B cell (primary cell): ENCODE measurements around the gene PCMTD2. TPM values are rescaled to one million over a fixed set of nuclear protein-coding genes. Genes with fewer than 3 reads are reported as not detected.

Experiments
- ATAC-seq: fragments of 200-7000 bp; cut with Tn5 transposase; one replicate; pipeline ENCODE4 v1.10.0; 2021; ENCODE audit warnings: low read depth, mild to moderate bottlenecking, moderate number of reproducible peaks, moderate library complexity
- CTCF ChIA-PET: fragments of 350-600 bp; sonication (Branson Sonifier 250); formaldehyde crosslinking; loops from one replicate; lab custom pipeline; 2021; ENCODE audit warnings: antibody characterized with exemption, inconsistent platforms; lab: Charles Lee
- POLR2A ChIA-PET: fragments of 350-600 bp; sonication (Branson Sonifier 250); formaldehyde crosslinking; loops from one replicate; lab custom pipeline; 2021; ENCODE audit warnings: antibody characterized with exemption; lab: Charles Lee
- DNase-seq: peaks from one replicate; pipeline ENCODE4 v3.0.0; 2013
- H2AFZ ChIP-seq: 2 replicates; pipeline ENCODE4 v1.6.1; 2012; ENCODE audit warnings: mild to moderate bottlenecking, low read depth, low read length; ENCODE audit not compliant: insufficient read depth, poor library complexity, severe bottlenecking
- H3K27ac ChIP-seq, 2 donors: 1 replicate in 1 of 2; 2 replicates in 1 of 2; pipeline ENCODE4 v1.5.1; 2012 to 2013; ENCODE audit warnings: low read length in 2 of 2, mild to moderate bottlenecking in 2 of 2, moderate library complexity in 1 of 2
- H3K27me3 ChIP-seq, 4 experiments: fragments of 200-600 bp in 1 of 4; sonication (generic) in 1 of 4; replicated peaks in 1 of 4; 1 replicate in 2 of 4; 2 replicates in 2 of 4; pipeline versions ENCODE4 v1.6.1 to v1.7.0; 2013 to 2016; ENCODE audit warnings: low read length in 3 of 4, mild to moderate bottlenecking in 2 of 4, mixed read lengths in 1 of 4, moderate library complexity in 1 of 4; ENCODE audit not compliant: insufficient read depth in 4 of 4, control insufficient read depth in 3 of 4; ENCODE audit errors: control extremely low read depth in 1 of 4
- H3K36me3 ChIP-seq, 2 experiments: replicated peaks in 1 of 2; 1 replicate in 1 of 2; 2 replicates in 1 of 2; pipeline versions ENCODE4 v1.6.1 to v1.7.1; 2013; ENCODE audit warnings: low read length in 1 of 2; ENCODE audit not compliant: insufficient read depth in 2 of 2, control insufficient read depth in 1 of 2; ENCODE audit errors: control extremely low read depth in 1 of 2, extremely low read depth in 1 of 2
- H3K4me1 ChIP-seq, 2 donors: fragments of 200-600 bp in 1 of 2; sonication (generic) in 1 of 2; 1 replicate in 1 of 2; 2 replicates in 1 of 2; pipeline versions ENCODE4 v1.5.1 to v1.6.1; 2013 to 2017; ENCODE audit warnings: low read length in 2 of 2; ENCODE audit not compliant: control insufficient read depth in 2 of 2, insufficient read depth in 2 of 2
- H3K4me2 ChIP-seq: replicated peaks from 2 replicates; pipeline ENCODE3; 2012; ENCODE audit warnings: mild to moderate bottlenecking, low read depth, low read length; ENCODE audit not compliant: poor library complexity, severe bottlenecking
- H3K4me3 ChIP-seq, 5 experiments: fragments of 200-600 bp in 1 of 5; sonication (generic) in 1 of 5; 1 replicate in 3 of 5; 2 replicates in 2 of 5; pipeline versions ENCODE4 v1.5.1 to v1.7.0; 2011 to 2016; ENCODE audit warnings: low read length in 4 of 5, mild to moderate bottlenecking in 4 of 5, low read depth in 2 of 5, control low read depth in 1 of 5, moderate library complexity in 1 of 5; ENCODE audit not compliant: insufficient read depth in 1 of 5; ENCODE audit errors: control extremely low read depth in 1 of 5, extremely low read depth in 1 of 5
- H3K79me2 ChIP-seq: fragments of 200-600 bp; sonication (generic); one replicate; pipeline ENCODE4 v1.6.0; 2016; ENCODE audit warnings: low read length; ENCODE audit not compliant: control insufficient read depth, insufficient read depth
- H3K9ac ChIP-seq: fragments of 200-600 bp; sonication (generic); 2 replicates; pipeline ENCODE4 v1.6.1; 2017; ENCODE audit warnings: mild to moderate bottlenecking, low read length, moderate library complexity
- H3K9me3 ChIP-seq, 3 donors: one replicate each; pipeline versions ENCODE4 v1.6.1 to v1.7.1; 2013; ENCODE audit warnings: low read length in 2 of 3; ENCODE audit not compliant: control insufficient read depth in 2 of 3, insufficient read depth in 1 of 3; ENCODE audit errors: control extremely low read depth in 1 of 3
- H4K20me1 ChIP-seq: 2 replicates; pipeline ENCODE4 v1.6.0; 2012; ENCODE audit warnings: mild to moderate bottlenecking, low read length; ENCODE audit not compliant: insufficient read depth, control insufficient read depth, poor library complexity, severe bottlenecking
- H3K27ac Mint-ChIP-seq: one replicate; pipeline ENCODE4 v1.8.0; 2021; ENCODE audit warnings: mixed read lengths
- H3K27me3 Mint-ChIP-seq: one replicate; pipeline ENCODE4 v1.8.0; 2021; ENCODE audit warnings: mixed read lengths
- H3K4me1 Mint-ChIP-seq: one replicate; pipeline ENCODE4 v1.8.0; 2021; ENCODE audit warnings: mixed read lengths
- H3K4me3 Mint-ChIP-seq: one replicate; pipeline ENCODE4 v1.8.0; 2021; ENCODE audit warnings: mixed read lengths
- H3K9me3 Mint-ChIP-seq: one replicate; pipeline ENCODE4 v1.8.0; 2022; ENCODE audit warnings: mixed read lengths; ENCODE audit not compliant: insufficient read depth
- CTCF ChIP-seq: fragments of 200-600 bp; IDR thresholded peaks from one replicate; pipeline ENCODE4 v1.8.0; 2022; ENCODE audit warnings: antibody characterized with exemption, mild to moderate bottlenecking
- EZH2 ChIP-seq: IDR thresholded peaks from 2 replicates; pipeline ENCODE4 v1.6.1; 2012; ENCODE audit warnings: borderline replicate concordance, low read depth, mild to moderate bottlenecking, moderate library complexity, low read length; ENCODE audit not compliant: insufficient read depth, poor library complexity, severe bottlenecking
- WGBS: methylation state at CpG from one replicate; pipeline ENCODE4 v1.1.5; 2013; ENCODE audit warnings: missing lambda C conversion rate; ENCODE audit not compliant: insufficient coverage; 5-methylcytosine and 5-hydroxymethylcytosine counted together
- intact Hi-C: fragments of 100-400 bp; cut with micrococcal nuclease; formaldehyde crosslinking; loops from one replicate; pipeline ENCODE4 v1.10.0; 2022
- polyA plus RNA-seq: library from polyadenylated mRNA; depleted of rRNA; stranded (reverse); fragments of >200 nt; gene quantifications from 2 replicates; pipeline ENCODE4 v1.2.3, GENCODE V29; 2012
- total RNA-seq, 2 donors: library from RNA; stranded (reverse); fragments of 120-200 nt in 1 of 2; gene quantifications; 1 replicate in 1 of 2; 2 replicates in 1 of 2; pipeline versions ENCODE4 v1.2.3 to v1.2.4, GENCODE V29; 2013 to 2022

Gene PCMTD2
- total and polyA plus RNA-seq, 2 donors (not counting 1 experiment from before 2014, with no cell fraction given), result 39.8 to 131 TPM

- no peak overlapping the region for H3K27ac ChIP-seq
- ChIA-PET CTCF (no interaction called here), POLR2A (no interaction called here)
- peaks cover 32% of the 10 kb centered on the region for H4K20me1 ChIP-seq
- H3K4me2 ChIP-seq, result no peak overlapping the region
- no peak overlapping the region for H3K4me3 ChIP-seq
- ATAC-seq (no peak), DNase-seq (no peak)
- H3K9me3 ChIP-seq, result no peaks in the 10 kb centered on the region
- H3K79me2 ChIP-seq, result peaks cover 13% of the 10 kb centered on the region
- H3K9ac ChIP-seq, result no peak overlapping the region
- H3K36me3 ChIP-seq, result peaks cover 0 to 25% of the 10 kb centered on the region in 2 experiments
- intact Hi-C loops, result no loop called here
- TF ChIP-seq CTCF (no peak), EZH2 (no peak)
- no peaks in the 10 kb centered on the region for H3K27me3 ChIP-seq
- H3K4me3 Mint-ChIP-seq, result no peak overlapping the region
- H3K9me3 Mint-ChIP-seq, result no peaks in the 10 kb centered on the region
- WGBS, result 99% methylated on average over 16 of the region's 19 CpGs
- H3K4me1 Mint-ChIP-seq, result no peaks in the 10 kb centered on the region
- H3K4me1 ChIP-seq, result no peaks in the 10 kb centered on the region
- H3K27me3 Mint-ChIP-seq, result no peaks in the 10 kb centered on the region
- H2AFZ ChIP-seq, result no peak overlapping the region
- no peak overlapping the region for H3K27ac Mint-ChIP-seq
Measured at GRCh38 chr20:64273109-64273508, 17.6 kb downstream of the PCMTD2 start.

GRCh38 chr20:64276817-64277216, 21.3 kb downstream of the PCMTD2 start:
- no peak overlapping the region for H3K4me3 ChIP-seq
- no peak for ATAC-seq
- no peaks in the 10 kb centered on the region for H3K4me1 ChIP-seq
- Mint-ChIP-seq H3K27ac (no peak overlapping the region), H3K9me3 (no peaks in the 10 kb centered on the region), H3K27me3 (no peaks in the 10 kb centered on the region), H3K4me1 (no peaks in the 10 kb centered on the region), H3K4me3 (no peak overlapping the region)
- peaks cover 0 to 19% of the 10 kb centered on the region in 2 experiments for H3K36me3 ChIP-seq
- WGBS, result 98% methylated on average over 5 of the region's 7 CpGs
- H3K9me3 ChIP-seq, result no peaks in the 10 kb centered on the region
- TF ChIP-seq EZH2 (no peak), CTCF (no peak)
- peaks cover 9% of the 10 kb centered on the region for H4K20me1 ChIP-seq
- intact Hi-C loops, result no loop called here
- ChIA-PET POLR2A (no interaction called here), CTCF (no interaction called here)
- DNase-seq, result no peak
- H3K27ac ChIP-seq, result no peak overlapping the region
- H3K27me3 ChIP-seq, result no peaks in the 10 kb centered on the region
- H3K79me2 ChIP-seq, result no peaks in the 10 kb centered on the region
- H2AFZ ChIP-seq, result no peak overlapping the region
- no peak overlapping the region for H3K4me2 ChIP-seq
- H3K9ac ChIP-seq, result no peak overlapping the region
